ENCODE data around the gene TGFBR1. TPM values are rescaled to one million over a fixed set of nuclear protein-coding genes. Genes with fewer than 3 reads are reported as not detected.

TGFBR1 gene
- total RNA-seq, 4 donors from 2014 or later, result 10.1 to 23.3 (median 16.0) TPM

DNA sequence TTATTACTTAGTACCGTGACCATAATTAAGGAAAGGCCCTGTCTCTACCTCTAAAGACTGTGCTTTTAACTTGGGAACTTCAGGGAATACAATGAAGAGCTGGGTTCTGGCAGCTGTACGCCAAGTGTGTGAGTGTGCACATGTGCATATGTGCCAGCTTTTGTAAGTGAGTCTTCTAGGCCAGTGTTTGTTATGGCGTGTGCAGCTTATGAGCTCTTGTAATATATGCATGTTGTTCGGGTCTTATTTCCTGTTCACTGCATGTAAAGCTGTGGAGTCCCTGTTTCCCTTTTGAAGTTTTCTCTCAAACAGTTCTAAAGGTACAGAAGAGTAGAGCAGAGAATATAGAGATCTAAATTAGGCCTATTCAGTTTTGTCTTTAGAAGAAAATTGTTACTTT lies 30.5 kb downstream of the TGFBR1 start:
- 75 to 76% methylated on average over 4 of the region's 4 CpGs for WGBS, 2 donors
- intact Hi-C loops (cut with DNase I; ENCODE audit: low total_unique reads), result loop anchor here (10.0 kb wide), 1 partner anchor 131 kb away; no protein-coding TSS in a partner anchor
- TF ChIP-seq, protein P1, sequence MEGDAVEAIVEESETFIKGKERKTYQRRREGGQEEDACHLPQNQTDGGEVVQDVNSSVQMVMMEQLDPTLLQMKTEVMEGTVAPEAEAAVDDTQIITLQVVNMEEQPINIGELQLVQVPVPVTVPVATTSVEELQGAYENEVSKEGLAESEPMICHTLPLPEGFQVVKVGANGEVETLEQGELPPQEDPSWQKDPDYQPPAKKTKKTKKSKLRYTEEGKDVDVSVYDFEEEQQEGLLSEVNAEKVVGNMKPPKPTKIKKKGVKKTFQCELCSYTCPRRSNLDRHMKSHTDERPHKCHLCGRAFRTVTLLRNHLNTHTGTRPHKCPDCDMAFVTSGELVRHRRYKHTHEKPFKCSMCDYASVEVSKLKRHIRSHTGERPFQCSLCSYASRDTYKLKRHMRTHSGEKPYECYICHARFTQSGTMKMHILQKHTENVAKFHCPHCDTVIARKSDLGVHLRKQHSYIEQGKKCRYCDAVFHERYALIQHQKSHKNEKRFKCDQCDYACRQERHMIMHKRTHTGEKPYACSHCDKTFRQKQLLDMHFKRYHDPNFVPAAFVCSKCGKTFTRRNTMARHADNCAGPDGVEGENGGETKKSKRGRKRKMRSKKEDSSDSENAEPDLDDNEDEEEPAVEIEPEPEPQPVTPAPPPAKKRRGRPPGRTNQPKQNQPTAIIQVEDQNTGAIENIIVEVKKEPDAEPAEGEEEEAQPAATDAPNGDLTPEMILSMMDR (IDR thresholded peaks at IDR 0.05), result no peak
- no peak for TF ChIP-seq POLR2A (IDR thresholded peaks at IDR 0.05)

DNA sequence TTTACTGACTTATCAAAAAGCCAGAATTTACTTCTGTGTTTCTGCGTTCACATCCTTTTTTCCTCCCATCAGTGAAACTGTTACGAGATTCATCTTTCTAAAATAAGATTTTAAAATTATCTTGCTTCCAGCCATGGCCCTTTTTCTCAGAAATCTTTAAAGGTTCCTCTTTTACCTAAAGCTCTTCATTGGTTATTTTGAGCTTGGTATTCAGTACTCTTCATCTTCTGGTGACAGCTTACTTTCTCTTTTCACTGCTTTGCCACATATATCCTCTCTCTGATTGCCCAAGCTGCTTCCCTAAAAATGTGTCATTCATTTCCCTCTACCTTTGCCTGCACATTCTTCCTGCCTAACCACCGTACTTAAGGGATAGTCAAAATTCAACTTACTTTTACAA lies 32.3 kb downstream of the TGFBR1 start:
- intact Hi-C loops (cut with DNase I; ENCODE audit: low total_unique reads), result loop anchor here (10.0 kb wide), 1 partner anchor 132 kb away; no protein-coding TSS in a partner anchor
- 86 to 89% methylated on average over 3 of the region's 3 CpGs for WGBS, 2 donors
- TF ChIP-seq, protein P1 (IDR thresholded peaks at IDR 0.05), result no peak
- TF ChIP-seq POLR2A (IDR thresholded peaks at IDR 0.05), result no peak
- no peak overlapping the region for H3K4me3 ChIP-seq (ENCODE audit: low read depth, poor library complexity, severe bottlenecking)
- DNase-seq (ENCODE audit: low spot score in 2 of 2), result no peak

More for the DNA sequence above, 30.5 kb downstream of the TGFBR1 start:
- no peak overlapping the region for H3K4me3 ChIP-seq (ENCODE audit: low read depth, poor library complexity, severe bottlenecking)
- no peak for DNase-seq (ENCODE audit: low spot score in 2 of 2)

DNA sequence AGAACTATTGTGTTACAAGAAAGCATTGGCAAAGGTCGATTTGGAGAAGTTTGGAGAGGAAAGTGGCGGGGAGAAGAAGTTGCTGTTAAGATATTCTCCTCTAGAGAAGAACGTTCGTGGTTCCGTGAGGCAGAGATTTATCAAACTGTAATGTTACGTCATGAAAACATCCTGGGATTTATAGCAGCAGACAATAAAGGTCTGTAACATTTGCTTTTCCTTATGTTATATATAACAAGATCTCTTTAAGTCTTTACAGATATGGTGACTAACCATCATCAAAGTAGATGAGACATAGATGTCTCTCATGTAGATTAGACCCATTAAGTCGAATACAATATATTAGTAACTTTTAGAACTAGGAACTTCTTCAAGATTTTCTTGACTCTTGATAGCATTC lies 33.0 kb downstream of the TGFBR1 start:
- no peak overlapping the region for H3K4me3 ChIP-seq (ENCODE audit: low read depth, poor library complexity, severe bottlenecking)
- WGBS, 2 donors, result 84 to 87% methylated on average over 7 of the region's 7 CpGs
- TF ChIP-seq POLR2A (IDR thresholded peaks at IDR 0.05), result no peak
- TF ChIP-seq, protein P1 (IDR thresholded peaks at IDR 0.05), result no peak
- intact Hi-C loops (cut with DNase I; ENCODE audit: low total_unique reads), result loop anchor here (10.0 kb wide), 1 partner anchor 133 kb away; no protein-coding TSS in a partner anchor
- DNase-seq (ENCODE audit: low spot score in 2 of 2), result no peak

DNA sequence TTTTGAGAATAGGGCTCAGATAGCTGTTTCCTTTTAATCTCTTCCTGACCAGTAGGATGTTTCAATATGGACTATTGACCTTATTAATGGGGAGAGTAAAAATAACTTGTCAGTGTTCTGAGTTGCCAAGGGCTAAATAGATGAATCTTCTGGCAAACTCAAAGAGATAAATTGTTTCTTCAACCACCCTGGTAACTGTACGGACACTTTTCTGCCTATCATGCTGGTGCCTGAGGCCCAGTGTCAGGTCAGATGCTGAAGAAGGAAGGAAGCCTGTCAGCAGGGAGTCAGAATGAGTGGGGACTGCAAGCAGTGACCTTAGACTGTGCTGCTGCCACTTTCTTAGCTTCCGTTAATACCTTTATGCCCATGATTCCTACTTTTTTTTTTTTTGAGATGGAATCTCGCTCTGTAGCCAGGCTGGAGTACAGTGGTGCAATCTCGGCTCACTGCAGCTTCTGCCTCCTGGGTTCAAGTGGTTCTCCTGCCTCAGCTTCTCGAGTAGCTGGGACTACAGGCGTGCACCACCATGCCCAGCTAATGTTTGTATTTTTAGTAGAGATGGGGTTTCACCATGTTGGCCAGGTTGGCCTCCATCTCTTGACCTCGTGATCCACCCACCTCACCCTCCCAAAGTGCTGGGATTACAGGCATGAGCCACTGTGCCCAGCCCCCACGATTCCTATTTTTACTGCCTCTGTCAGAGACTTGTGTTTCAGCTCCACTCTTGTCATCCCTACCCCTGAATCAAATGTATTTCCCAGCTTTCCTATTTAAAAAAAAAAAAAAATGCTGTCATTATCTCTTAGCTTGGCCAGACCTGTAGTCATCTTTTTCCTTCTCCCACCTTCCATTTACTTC lies 33.7 kb downstream of the TGFBR1 start:
- 88 to 91% methylated on average over 8 of the region's 8 CpGs for WGBS, 2 donors
- intact Hi-C loops (cut with DNase I; ENCODE audit: low total_unique reads), result loop anchor here (10.0 kb wide), 1 partner anchor 134 kb away; no protein-coding TSS in a partner anchor
- TF ChIP-seq POLR2A (IDR thresholded peaks at IDR 0.05), result no peak
- TF ChIP-seq, protein P1 (IDR thresholded peaks at IDR 0.05), result no peak
- H3K4me3 ChIP-seq (ENCODE audit: low read depth, poor library complexity, severe bottlenecking), result no peak overlapping the region
- no peak for DNase-seq (ENCODE audit: low spot score in 2 of 2)

DNA sequence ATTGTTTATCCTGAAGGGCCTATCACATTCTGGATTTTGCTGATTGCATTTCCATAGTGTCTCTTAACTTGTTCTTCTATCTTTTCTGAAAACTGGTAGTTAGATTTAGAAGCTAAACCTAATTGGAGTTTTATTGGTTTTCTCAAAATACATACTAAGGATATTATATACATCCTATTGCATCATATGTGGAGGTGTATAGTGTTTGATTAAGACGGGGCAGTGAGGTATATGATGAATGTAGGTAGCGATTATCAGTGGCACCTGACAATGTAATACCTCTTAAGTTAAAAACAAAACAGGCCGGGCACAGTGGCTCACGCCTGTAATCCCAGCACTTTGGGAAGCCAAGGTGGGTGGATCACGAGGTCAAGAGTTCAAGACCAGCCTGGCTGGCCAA lies 35.0 kb downstream of the TGFBR1 start:
- DNase-seq (ENCODE audit: low spot score in 2 of 2), result no peak
- no peak overlapping the region for H3K4me3 ChIP-seq (ENCODE audit: low read depth, poor library complexity, severe bottlenecking)
- TF ChIP-seq, protein P1 (IDR thresholded peaks at IDR 0.05), result no peak
- TF ChIP-seq POLR2A (IDR thresholded peaks at IDR 0.05), result no peak
- 92 to 94% methylated on average over 5 of the region's 5 CpGs for WGBS, 2 donors
- intact Hi-C loops (cut with DNase I; ENCODE audit: low total_unique reads), result loop anchor here (10.0 kb wide), 2 partner anchors 135 to 295 kb away; no protein-coding TSS in a partner anchor
